CD4-positive, alpha-beta memory T cell (primary cell): ENCODE data around the gene SLC4A5. TPM values are rescaled to one million over a fixed set of nuclear protein-coding genes. Genes with fewer than 3 reads are reported as not detected.

Experiments used
- CTCF ChIA-PET: fragments of 350-600 bp; sonication (Branson Sonifier 250); formaldehyde crosslinking; loops from one replicate; lab custom pipeline; 2021; ENCODE audit warnings: inconsistent platforms; ENCODE audit not compliant: partially characterized antibody; lab: Charles Lee
- POLR2A ChIA-PET: fragments of 350-600 bp; sonication (Branson Sonifier 250); formaldehyde crosslinking; loops from one replicate; lab custom pipeline; 2021; ENCODE audit not compliant: partially characterized antibody; lab: Charles Lee
- DNase-seq, 5 donors: peaks; one replicate each; pipeline versions ENCODE4 v3.0.0 to v3.0.0-alpha.2; 2020 to 2022; ENCODE audit warnings: mixed read lengths in 1 of 5
- H3K27ac ChIP-seq: one replicate; pipeline ENCODE4 v1.7.0; 2013; ENCODE audit warnings: low read depth, low read length
- H3K27me3 ChIP-seq: 2 replicates; pipeline ENCODE4 v1.7.0; 2013; ENCODE audit warnings: mild to moderate bottlenecking, low read length, moderate library complexity; ENCODE audit not compliant: insufficient read depth
- H3K36me3 ChIP-seq: 2 replicates; pipeline ENCODE4 v1.7.0; 2013; ENCODE audit warnings: mild to moderate bottlenecking, low read length, moderate library complexity; ENCODE audit not compliant: insufficient read depth
- H3K4me1 ChIP-seq: 2 replicates; pipeline ENCODE4 v1.7.0; 2013; ENCODE audit warnings: mild to moderate bottlenecking, low read length, moderate library complexity; ENCODE audit not compliant: insufficient read depth
- H3K4me3 ChIP-seq, 2 donors: one replicate each; pipeline ENCODE4 v1.7.0; 2013; ENCODE audit warnings: low read length in 2 of 2, mild to moderate bottlenecking in 1 of 2
- H3K9me3 ChIP-seq, 2 donors: one replicate each; pipeline ENCODE4 v1.7.0; 2013; ENCODE audit warnings: low read length in 2 of 2, control low read depth in 1 of 2; ENCODE audit not compliant: control insufficient read depth in 1 of 2
- H3K27ac Mint-ChIP-seq, 7 donors: one replicate each; pipeline ENCODE4 v1.8.0; 2020 to 2021; ENCODE audit warnings: mixed read lengths in 7 of 7, mild to moderate bottlenecking in 6 of 7, inconsistent platforms in 3 of 7, moderate library complexity in 3 of 7
- H3K27me3 Mint-ChIP-seq, 2 donors: one replicate each; pipeline ENCODE4 v1.8.0; 2020 to 2021; ENCODE audit warnings: mixed read lengths in 2 of 2
- H3K36me3 Mint-ChIP-seq, 2 donors: one replicate each; pipeline ENCODE4 v1.8.0; 2020 to 2021; ENCODE audit warnings: mixed read lengths in 2 of 2, inconsistent platforms in 1 of 2, mild to moderate bottlenecking in 1 of 2
- H3K4me1 Mint-ChIP-seq, 4 donors: one replicate each; pipeline ENCODE4 v1.8.0; 2020 to 2021; ENCODE audit warnings: mixed read lengths in 4 of 4, mild to moderate bottlenecking in 1 of 4
- H3K4me3 Mint-ChIP-seq, 8 donors: one replicate each; pipeline ENCODE4 v1.8.0; 2020 to 2021; ENCODE audit warnings: mixed read lengths in 8 of 8, mild to moderate bottlenecking in 7 of 8, moderate library complexity in 6 of 8, inconsistent platforms in 3 of 8
- H3K9me3 Mint-ChIP-seq, 8 donors: one replicate each; pipeline ENCODE4 v1.8.0; 2020 to 2021; ENCODE audit warnings: mixed read lengths in 8 of 8, mild to moderate bottlenecking in 5 of 8, inconsistent platforms in 3 of 8, moderate library complexity in 1 of 8
- intact Hi-C: fragments of 100-400 bp; cut with micrococcal nuclease; formaldehyde crosslinking; loops from one replicate; pipeline ENCODE4 v1.15.1; 2023
- polyA plus RNA-seq, 2 donors: library from polyadenylated mRNA; unstranded; fragments of 300-500 nt; fragmentation: Illumina TruSeq; gene quantifications; one replicate each; pipeline ENCODE4 v1.2.3, GENCODE V29; 2021
- total RNA-seq, 2 experiments: library from RNA; stranded (reverse); gene quantifications; one replicate each; pipeline ENCODE4 v1.2.3, GENCODE V29; 2021

The SLC4A5 gene
- total and polyA plus RNA-seq, 4 experiments from 2014 or later = 0.25 to 11.5 (median 7.2) TPM

DNA sequence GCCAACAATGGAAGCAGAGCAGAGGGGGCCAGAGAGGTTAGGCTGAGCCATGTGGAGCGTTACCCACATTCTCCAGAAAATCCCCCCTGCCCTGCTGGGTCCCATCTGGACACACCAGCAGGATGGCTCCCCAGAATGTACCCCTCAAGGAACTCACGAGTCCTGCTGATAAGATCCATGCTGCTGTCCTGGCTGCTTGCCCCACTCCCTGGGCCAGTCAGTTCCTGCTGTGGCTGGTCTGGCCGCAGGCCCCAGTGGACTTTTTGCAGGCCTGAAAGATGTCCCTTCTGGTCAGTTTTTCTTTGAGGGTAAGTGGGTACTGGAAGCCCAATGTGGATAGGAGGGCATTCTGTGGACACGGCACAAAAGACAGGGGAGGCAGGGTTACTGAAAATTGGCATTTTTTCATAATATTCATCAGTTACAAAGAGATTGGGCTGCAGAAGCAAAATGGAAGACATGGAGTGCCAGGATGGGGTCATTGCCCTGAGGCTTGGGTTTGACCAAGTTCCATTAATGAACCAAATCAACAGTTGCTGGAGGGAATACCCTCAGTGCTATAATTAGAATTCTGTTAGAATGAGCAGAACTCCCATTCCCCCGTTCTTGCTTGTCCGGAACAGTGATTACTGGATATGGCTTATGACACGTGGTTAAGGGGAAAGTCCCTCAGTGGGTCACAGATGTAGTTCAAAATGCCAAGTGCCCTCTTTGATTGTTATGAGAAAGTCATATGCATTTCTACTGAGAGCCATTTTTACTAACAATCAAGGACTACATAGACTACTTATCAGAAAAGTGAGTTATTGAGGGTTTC, 38.7 kb downstream of the SLC4A5 start:
- H3K27me3 Mint-ChIP-seq = no peaks in the 10 kb centered on the region

DNA sequence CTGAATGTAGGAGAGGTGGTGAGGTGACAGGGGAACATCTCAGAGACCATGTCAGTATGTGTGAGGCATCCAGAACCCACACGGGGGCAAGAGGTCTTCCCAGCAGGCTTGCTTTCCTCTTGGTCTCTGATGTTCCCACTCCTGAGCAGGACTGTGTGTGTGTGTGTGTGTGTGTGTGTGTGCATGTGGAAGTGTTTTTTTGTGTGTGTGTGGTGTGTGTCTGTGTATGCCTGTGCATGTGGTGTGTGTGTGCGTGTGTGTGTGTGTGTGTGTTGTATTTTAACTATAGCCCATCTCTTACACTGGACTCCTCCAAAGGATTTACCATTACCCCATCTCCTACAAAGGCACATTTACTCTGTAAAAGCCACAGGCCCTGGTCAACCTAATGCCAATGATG, 40.4 kb downstream of the SLC4A5 start:
- peaks cover 0 to 4% (median 0%) of the 10 kb centered on the region in 8 donors for H3K9me3 Mint-ChIP-seq
- H3K4me1 ChIP-seq = no peaks in the 10 kb centered on the region
- no peak overlapping the region for H3K4me3 ChIP-seq
- peaks cover 0 to 1% (median under 1%) of the 10 kb centered on the region in 4 donors for H3K4me1 Mint-ChIP-seq
- peak overlapping the region in 2 of 7 donors; percentile 26 to 70 for H3K27ac Mint-ChIP-seq
- intact Hi-C loops = no loop called here
- POLR2A ChIA-PET = no interaction called here
- H3K27me3 Mint-ChIP-seq = no peaks in the 10 kb centered on the region
- no peaks in the 10 kb centered on the region for H3K9me3 ChIP-seq
- H3K27ac ChIP-seq = no peak overlapping the region
- H3K36me3 ChIP-seq = no peaks in the 10 kb centered on the region
- no peak overlapping the region for H3K4me3 Mint-ChIP-seq
- CTCF ChIA-PET = interaction anchor here (0.9 to 1.5 kb wide), 2 partner anchors 22 to 32 kb away, joined by 3 read pairs; no protein-coding TSS in a partner anchor
- no peak for DNase-seq
- no peaks in the 10 kb centered on the region for H3K27me3 ChIP-seq
- peaks cover 23 to 30% of the 10 kb centered on the region in 2 donors for H3K36me3 Mint-ChIP-seq

More for the DNA sequence above, 38.7 kb downstream of the SLC4A5 start:
- H3K36me3 ChIP-seq = no peaks in the 10 kb centered on the region
- peaks cover 0 to 1% (median under 1%) of the 10 kb centered on the region in 4 donors for H3K4me1 Mint-ChIP-seq
- CTCF ChIA-PET = interaction anchor here (1.5 kb wide), 1 partner anchor 31 kb away, joined by 3 read pairs; no protein-coding TSS in a partner anchor
- H3K4me1 ChIP-seq = no peaks in the 10 kb centered on the region
- no peaks in the 10 kb centered on the region for H3K9me3 ChIP-seq
- no peaks in the 10 kb centered on the region for H3K27me3 ChIP-seq
- H3K4me3 ChIP-seq = no peak overlapping the region
- no peak overlapping the region for H3K4me3 Mint-ChIP-seq
- DNase-seq = no peak
- peaks cover 13 to 15% of the 10 kb centered on the region in 2 donors for H3K36me3 Mint-ChIP-seq
- peak overlapping the region in 1 of 7 donors; percentile 61 for H3K27ac Mint-ChIP-seq
- H3K9me3 Mint-ChIP-seq = peaks cover 0 to under 1% (median 0%) of the 10 kb centered on the region in 8 donors
- no peak overlapping the region for H3K27ac ChIP-seq
- intact Hi-C loops = no loop called here
- POLR2A ChIA-PET = no interaction called here

DNA sequence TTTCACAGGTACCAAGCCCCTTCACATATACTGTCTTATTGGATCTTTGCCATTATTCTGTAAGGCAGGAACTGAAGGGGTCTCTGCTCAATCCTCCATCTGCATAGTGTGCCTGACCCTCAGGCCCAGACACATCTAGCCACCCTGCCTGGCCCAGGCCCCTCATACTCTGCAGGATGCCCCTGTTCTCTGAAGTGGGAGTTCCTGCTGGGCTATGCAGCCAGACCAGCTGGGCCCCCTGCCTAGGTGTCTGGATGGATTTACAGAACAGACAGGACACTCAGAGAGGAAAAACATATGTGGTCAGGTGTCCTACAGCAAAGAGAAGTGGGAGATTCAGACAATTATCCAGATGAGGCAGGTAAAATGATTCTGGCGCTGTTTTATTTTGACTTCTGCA, 42.0 kb downstream of the SLC4A5 start:
- Histone ChIP-seq H3K9me3 (no peaks in the 10 kb centered on the region), H3K27ac (no peak overlapping the region), H3K27me3 (no peaks in the 10 kb centered on the region), H3K4me1 (no peaks in the 10 kb centered on the region), H3K36me3 (no peaks in the 10 kb centered on the region), H3K4me3 (no peak overlapping the region)
- CTCF ChIA-PET = no interaction called here
- intact Hi-C loops = no loop called here
- H3K4me3 Mint-ChIP-seq = no peak overlapping the region
- H3K9me3 Mint-ChIP-seq = peaks cover 0 to 4% (median 0%) of the 10 kb centered on the region in 8 donors
- no peaks in the 10 kb centered on the region for H3K27me3 Mint-ChIP-seq
- POLR2A ChIA-PET = no interaction called here
- peak overlapping the region in 4 of 7 donors; percentile 6 to 26 (median 21) for H3K27ac Mint-ChIP-seq
- peaks cover 23 to 31% of the 10 kb centered on the region in 2 donors for H3K36me3 Mint-ChIP-seq
- DNase-seq = no peak
- H3K4me1 Mint-ChIP-seq = peaks cover 0 to 1% (median under 1%) of the 10 kb centered on the region in 4 donors

DNA sequence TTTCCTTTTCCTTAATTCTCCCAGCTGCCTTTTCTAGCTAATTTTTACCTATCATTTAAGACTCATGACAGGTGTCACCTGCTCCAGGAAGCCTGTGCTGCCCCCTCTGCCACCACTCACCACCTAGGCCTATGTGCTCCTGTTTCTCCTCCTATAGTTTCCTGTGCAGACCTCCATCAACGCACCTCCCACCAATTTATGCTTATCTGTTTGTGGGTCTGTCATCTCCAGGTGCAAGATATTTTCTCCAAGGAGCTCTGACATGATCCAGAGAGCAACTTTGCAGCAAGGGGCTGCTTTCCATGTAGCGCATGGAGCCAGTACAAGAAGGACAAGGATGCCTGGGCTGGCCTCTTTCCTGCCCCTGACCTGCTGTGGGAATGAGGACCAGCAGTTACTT, 42.7 kb downstream of the SLC4A5 start:
- intact Hi-C loops = no loop called here
- H3K4me1 Mint-ChIP-seq = peaks cover 0 to 1% (median 0%) of the 10 kb centered on the region in 4 donors
- DNase-seq = no peak
- Histone ChIP-seq H3K4me3 (no peak overlapping the region), H3K9me3 (no peaks in the 10 kb centered on the region), H3K27me3 (no peaks in the 10 kb centered on the region), H3K4me1 (no peaks in the 10 kb centered on the region), H3K27ac (no peak overlapping the region), H3K36me3 (no peaks in the 10 kb centered on the region)
- H3K27ac Mint-ChIP-seq = no peak overlapping the region
- no peaks in the 10 kb centered on the region for H3K27me3 Mint-ChIP-seq
- POLR2A ChIA-PET = no interaction called here
- H3K4me3 Mint-ChIP-seq = no peak overlapping the region
- CTCF ChIA-PET = no interaction called here
- H3K36me3 Mint-ChIP-seq = peaks cover 23 to 34% of the 10 kb centered on the region in 2 donors
- peaks cover 0 to 4% (median 0%) of the 10 kb centered on the region in 8 donors for H3K9me3 Mint-ChIP-seq

DNA sequence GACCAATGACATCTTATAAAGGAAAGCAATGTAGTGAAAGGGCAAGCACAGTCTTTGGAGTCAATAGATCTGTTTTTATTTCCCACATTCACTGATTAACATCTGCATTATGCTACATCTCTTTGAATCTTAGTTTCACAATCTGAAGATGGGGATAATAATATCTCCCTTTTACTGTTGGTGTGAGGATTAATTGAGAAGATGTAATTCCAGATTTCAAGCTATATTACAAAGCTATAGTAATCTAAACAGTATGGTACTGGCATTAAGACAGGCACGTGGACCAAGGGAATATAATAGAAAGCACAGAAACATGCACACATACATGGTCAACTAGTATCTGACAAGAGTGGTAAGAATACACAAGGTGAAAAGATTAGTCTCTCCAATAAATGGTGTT, 45.3 kb downstream of the SLC4A5 start:
- Mint-ChIP-seq H3K27me3 (no peaks in the 10 kb centered on the region), H3K36me3 (peaks cover 28 to 47% of the 10 kb centered on the region in 2 donors), H3K27ac (no peak overlapping the region), H3K9me3 (peaks cover 0 to 4% (median 0%) of the 10 kb centered on the region in 8 donors), H3K4me3 (no peak overlapping the region), H3K4me1 (peaks cover 0 to 4% (median 3%) of the 10 kb centered on the region in 4 donors)
- Histone ChIP-seq H3K27me3 (no peaks in the 10 kb centered on the region), H3K9me3 (no peaks in the 10 kb centered on the region), H3K36me3 (no peaks in the 10 kb centered on the region), H3K4me3 (no peak overlapping the region), H3K4me1 (no peaks in the 10 kb centered on the region), H3K27ac (no peak overlapping the region)
- ChIA-PET CTCF (no interaction called here), POLR2A (no interaction called here)
- no peak for DNase-seq
- intact Hi-C loops = no loop called here

DNA sequence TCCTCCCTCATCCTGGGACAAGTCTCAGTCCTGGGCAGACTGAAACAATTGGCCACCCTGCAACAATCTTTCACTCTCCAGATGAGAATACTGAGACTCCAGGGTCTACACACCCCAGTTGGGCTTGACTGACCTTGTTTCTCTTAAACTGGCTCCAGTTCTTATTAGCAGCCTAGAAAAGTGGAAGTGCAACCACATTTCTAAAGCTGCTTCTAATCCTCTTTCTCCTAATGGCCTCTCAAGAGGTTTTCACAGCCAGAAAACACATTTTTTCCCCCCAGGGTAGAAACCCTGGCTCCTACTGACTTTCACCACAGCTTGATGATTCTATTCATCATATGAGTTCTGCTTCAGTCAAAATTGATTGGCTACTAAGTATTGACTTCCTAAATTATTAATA, 45.8 kb downstream of the SLC4A5 start:
- no peak overlapping the region for H3K27ac ChIP-seq
- CTCF ChIA-PET = no interaction called here

DNA sequence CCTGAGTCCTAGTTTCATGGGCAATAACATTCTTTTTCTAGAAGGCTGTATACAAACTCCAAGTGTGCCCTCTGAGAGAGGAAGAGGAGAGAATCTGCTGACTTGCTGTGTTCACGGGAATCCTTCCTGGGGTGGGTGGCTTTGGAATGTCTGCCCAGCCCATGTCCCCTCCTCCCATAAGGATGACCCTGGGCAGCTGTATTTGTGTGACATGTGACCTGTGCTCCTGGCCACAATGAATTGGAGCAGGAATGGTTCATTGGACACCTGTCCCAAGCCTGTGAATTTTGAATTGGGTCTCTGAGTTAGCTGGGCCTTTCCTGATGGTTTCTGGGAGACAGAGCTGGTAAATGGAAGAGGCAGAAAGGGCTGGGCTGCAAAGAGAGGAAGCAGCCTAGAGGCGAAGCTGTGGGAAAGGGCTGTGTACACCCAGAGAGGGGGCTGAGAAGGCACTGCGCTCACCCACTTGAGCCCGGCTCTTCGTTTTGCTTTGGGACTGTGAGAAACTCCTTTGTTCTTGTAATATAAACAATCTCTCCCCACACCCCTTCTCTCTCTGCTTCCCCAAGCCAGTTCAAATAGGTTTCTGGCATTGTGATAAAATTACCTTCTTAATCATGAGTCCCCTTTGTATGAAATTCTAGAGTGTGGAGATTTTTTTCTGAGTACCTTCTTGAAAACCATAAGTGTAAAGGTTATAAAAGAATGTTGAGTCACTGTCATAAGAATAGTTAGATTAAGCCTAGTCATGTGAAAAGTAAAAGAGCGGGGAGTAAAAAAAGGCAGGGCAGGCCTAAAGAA, 49.8 kb downstream of the SLC4A5 start:
- CTCF ChIA-PET = interaction anchor here (1.1 to 1.3 kb wide), 2 partner anchors 26 to 44 kb away, joined by 3 to 4 read pairs; no protein-coding TSS in a partner anchor
- Histone ChIP-seq H3K27me3 (no peaks in the 10 kb centered on the region), H3K9me3 (no peaks in the 10 kb centered on the region), H3K36me3 (no peaks in the 10 kb centered on the region), H3K4me1 (peaks cover 26% of the 10 kb centered on the region), H3K27ac (no peak overlapping the region), H3K4me3 (no peak overlapping the region)
- Mint-ChIP-seq H3K4me1 (peaks cover 16 to 38% (median 28%) of the 10 kb centered on the region in 4 donors), H3K4me3 (no peak overlapping the region), H3K27me3 (no peaks in the 10 kb centered on the region), H3K9me3 (peaks cover 0 to 5% (median 0%) of the 10 kb centered on the region in 8 donors), H3K27ac (peak overlapping the region in 5 of 7 donors; percentile 8 to 90 (median 72)), H3K36me3 (peaks cover 13 to 22% of the 10 kb centered on the region in 2 donors)
- intact Hi-C loops = no loop called here
- POLR2A ChIA-PET = no interaction called here
- no peak for DNase-seq

More for the DNA sequence above, 45.8 kb downstream of the SLC4A5 start:
- peaks cover 0 to 9% (median 6%) of the 10 kb centered on the region in 4 donors for H3K4me1 Mint-ChIP-seq
- Histone ChIP-seq H3K4me3 (no peak overlapping the region), H3K36me3 (no peaks in the 10 kb centered on the region), H3K27me3 (no peaks in the 10 kb centered on the region), H3K4me1 (no peaks in the 10 kb centered on the region), H3K9me3 (no peaks in the 10 kb centered on the region)
- H3K36me3 Mint-ChIP-seq = peaks cover 28 to 47% of the 10 kb centered on the region in 2 donors
- H3K27me3 Mint-ChIP-seq = no peaks in the 10 kb centered on the region
- H3K4me3 Mint-ChIP-seq = no peak overlapping the region
- POLR2A ChIA-PET = no interaction called here
- no peak overlapping the region for H3K27ac Mint-ChIP-seq
- DNase-seq = no peak
- peaks cover 0 to 4% (median 0%) of the 10 kb centered on the region in 8 donors for H3K9me3 Mint-ChIP-seq
- intact Hi-C loops = no loop called here
